ENCODE data around the gene RAD51B.

RAD51B gene

DNA sequence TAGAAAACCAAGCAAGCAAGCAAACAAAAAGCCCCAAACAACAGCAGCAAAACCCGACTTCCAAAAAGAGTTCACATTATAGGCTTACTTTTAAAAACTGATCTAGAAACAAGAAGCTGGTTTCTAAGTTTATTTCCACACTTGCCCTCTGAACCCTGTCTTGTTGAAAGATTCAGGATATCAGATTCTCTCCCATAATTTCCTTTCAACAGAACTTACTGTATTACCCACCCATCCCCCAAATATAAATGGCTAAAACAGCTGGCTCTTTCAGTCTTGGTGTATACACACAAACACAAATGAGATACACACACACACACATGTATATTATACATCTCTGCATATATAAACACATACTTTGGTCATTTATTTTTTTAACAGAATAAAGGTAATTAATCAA, 512.4 kb downstream of the RAD51B start:
- no peak for DNase-seq
- intact Hi-C loops (cut with DNase I) = no loop called here

DNA sequence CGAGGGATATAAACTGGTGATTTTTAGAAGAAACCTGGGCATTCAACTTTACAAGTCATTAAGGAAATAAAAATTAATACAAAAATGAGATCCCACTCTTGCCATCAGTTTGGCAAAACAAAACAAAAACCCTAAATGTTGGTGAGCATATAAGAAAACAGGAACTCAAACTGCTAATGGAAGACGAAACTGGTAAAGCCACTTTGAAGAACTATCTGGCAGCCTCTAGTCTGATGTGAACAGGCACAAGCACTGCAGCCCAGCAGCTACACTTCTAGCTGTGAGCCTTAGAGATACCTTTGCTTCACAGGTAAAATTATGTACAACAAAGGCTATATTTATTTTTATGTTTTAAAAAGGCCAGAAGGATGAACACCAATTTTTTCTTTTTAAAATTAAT, 513.7 kb downstream of the RAD51B start:
- intact Hi-C loops (cut with DNase I) = no loop called here
- no peak for DNase-seq

DNA sequence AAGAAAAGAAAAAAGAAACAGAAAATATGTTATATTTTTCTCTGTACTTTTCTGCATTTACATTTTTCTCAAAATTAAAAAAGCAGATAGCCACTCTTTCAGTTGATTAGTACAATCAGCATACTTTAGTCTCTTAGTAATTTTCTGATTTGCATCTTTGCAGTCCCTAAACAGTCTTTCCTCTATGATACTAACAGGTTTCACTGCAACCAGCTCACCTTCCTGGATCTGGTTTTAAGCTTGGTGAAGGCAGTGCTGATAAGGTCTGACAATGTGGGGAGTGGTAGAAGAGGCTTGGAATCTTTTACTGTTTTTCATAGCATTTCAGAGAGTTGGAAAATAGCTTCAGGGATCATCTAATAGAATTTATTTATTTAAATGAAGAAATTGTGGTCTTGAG, 515.7 kb downstream of the RAD51B start:
- intact Hi-C loops (cut with DNase I) = no loop called here
- DNase-seq = no peak

DNA sequence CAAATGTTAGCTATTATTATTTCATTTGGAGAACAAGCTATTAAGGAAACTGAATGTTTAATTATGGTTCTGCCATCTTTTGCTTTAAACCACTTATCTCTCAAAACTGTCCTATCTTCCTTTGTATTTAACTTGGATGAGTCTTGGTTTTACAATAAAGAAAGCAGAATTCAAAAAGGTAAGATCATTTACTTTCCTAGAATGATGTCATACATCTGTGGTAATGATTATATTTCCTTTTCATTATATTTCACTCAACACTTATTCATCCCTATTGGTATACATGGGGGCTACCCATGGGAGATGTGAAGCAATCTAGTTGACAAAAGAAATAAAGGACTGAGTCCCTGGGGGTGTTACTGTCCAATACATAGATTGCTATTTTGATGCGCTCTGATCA, 516.6 kb downstream of the RAD51B start:
- intact Hi-C loops (cut with DNase I) = no loop called here
- DNase-seq = no peak

DNA sequence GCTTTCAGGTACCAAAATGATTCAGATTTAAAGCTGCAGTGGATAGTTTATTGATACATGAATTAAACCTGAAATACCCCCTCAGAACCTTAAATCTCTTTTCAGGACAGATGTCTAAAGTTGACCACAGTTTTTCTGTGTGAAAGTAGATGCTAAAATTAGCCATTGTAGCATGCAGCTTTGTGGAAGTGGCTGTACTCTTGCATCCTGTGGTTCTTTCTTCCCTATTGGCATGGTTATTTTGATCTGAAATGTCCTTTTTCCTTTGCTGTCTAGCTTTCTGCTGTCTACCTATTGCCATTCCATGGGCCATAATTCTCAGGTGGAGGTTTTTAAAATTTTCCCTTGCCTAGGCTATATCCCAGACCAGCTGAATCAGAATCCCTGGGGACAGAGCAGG, 517.7 kb downstream of the RAD51B start:
- intact Hi-C loops (cut with DNase I) = no loop called here

DNA sequence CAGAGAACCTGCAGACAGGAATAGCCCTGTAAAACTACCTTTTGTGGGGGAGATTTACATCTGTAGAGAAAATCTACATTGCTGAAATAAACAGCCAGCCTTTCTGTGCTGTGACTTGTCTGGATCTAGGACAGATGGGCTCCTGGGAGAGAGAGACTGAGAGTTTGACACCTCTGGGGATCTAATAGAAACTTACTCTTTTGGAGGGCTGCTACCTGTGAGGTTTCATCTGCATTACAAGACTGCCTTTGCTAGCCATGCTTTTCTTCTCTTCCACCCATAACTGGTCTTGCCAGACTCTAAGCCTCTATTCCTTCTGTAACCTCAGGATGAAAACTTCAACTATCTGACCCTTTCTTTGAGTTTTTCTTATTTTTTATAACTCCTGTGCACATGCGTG, 520.7 kb downstream of the RAD51B start:
- intact Hi-C loops (cut with DNase I) = no loop called here
- no peak for DNase-seq

More for the DNA sequence above, 517.7 kb downstream of the RAD51B start:
- no peak for DNase-seq

DNA sequence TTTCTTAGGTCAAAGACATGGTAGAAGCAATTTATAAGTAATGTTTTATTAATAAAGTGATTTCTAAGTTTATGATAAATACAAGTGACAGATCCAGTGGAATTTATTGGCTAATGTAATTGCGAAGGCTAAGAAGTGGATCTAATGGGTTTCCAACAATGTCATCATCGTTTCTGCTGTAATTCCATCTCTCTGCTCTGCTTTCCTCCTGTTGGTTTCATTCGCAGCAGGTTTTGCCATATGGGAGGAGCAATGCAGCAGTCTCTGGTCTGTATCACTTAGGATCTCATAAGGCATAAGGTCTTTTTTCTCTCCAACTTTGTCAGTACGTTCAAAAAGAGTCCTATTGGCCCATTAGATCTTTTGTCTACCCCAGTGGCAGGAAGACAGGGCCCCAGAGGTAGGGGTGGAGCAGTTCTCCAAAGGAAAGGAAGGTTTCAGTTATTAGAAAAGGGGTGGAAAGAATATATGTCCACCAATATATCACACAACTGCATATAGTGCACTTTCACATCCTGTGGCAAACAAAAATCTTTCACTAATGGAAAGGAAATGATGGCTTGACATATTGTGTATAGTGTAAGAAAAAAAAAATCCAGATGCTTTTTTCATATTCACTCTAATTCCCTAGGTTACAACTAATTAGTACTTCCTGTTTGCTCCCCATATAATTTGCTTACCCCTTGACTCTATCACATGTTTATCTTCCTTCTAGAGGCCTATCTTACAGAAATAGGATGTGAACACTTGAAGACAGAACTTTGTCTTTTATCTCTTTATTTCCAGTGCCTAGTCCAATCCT, 522.0 kb downstream of the RAD51B start:
- no peak for DNase-seq
- intact Hi-C loops (cut with DNase I) = no loop called here

DNA sequence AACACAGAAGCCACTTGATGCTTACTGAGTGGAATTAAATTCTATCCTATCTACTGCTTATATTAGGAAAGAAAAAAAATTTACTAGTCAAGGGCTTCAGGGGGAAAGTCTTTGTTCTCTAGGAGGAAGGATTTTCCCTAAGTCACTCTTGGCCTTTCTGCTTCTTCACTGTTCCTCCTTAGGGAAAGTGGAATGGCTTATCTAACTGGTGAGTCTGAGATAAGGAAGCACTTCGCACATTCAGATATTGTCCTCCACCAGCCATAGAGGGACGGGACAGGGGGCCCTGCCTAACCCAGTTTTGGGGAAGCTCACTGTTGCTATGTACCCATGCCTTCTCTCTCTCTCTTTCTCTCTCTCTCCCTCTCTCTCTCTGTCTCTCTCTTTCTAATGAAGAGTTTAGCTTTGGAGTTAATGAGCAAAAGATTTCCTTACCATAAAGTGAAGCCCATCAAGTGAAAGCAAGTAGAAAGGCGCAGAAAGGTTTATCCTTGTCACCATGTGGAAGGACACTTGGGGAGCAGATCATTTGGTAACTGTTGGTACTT, 522.7 kb downstream of the RAD51B start:
- intact Hi-C loops (cut with DNase I) = no loop called here
- no peak for DNase-seq

DNA sequence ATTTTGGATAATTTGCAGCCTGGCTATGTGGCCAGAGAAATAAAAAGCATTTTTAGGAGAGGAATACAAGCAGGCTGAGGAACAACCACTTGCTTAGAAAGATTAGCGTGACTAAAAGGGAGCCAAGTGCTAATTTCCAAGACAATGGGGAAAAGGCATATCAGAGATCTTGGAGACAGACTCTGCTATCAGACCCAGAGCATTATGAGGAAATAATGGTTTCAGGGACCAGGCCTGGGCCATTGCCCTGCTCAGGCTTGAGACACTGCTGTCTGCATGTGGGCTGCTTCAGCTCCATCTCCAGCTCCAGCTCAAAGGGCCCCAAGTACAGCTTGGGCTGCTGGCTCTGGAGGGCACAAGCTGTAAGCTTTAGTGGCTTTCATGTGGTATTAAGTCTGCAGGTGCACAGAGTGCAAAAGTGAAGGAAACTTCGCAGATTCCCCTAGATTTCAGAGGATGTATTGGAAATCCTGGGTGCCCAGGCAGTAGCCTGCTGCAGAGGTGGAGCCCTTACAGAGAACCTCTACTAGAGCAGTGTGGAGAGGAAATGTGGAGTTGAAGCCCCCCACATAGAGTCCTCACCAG, 524.0 kb downstream of the RAD51B start:
- DNase-seq = no peak
- intact Hi-C loops (cut with DNase I) = no loop called here

DNA sequence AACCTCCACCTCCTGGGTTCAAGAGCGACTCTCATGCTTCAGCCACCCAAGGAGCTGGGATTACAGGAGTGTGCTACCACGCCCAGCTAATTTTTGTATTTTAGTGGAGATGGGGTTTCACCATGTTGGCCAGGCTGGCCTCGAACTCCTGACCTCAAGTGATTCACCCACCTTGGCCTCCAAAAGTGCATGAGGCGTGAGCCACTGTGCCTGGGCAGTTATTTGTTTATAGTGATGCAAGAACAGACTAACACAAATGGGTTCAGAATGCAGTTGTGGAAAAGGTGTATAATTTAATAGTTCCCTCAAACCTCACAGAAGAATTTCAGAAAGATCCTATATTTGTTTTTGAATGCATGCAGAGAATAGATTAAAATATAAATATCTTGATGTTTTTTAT, 526.2 kb downstream of the RAD51B start:
- intact Hi-C loops (cut with DNase I) = no loop called here
- no peak for DNase-seq

DNA sequence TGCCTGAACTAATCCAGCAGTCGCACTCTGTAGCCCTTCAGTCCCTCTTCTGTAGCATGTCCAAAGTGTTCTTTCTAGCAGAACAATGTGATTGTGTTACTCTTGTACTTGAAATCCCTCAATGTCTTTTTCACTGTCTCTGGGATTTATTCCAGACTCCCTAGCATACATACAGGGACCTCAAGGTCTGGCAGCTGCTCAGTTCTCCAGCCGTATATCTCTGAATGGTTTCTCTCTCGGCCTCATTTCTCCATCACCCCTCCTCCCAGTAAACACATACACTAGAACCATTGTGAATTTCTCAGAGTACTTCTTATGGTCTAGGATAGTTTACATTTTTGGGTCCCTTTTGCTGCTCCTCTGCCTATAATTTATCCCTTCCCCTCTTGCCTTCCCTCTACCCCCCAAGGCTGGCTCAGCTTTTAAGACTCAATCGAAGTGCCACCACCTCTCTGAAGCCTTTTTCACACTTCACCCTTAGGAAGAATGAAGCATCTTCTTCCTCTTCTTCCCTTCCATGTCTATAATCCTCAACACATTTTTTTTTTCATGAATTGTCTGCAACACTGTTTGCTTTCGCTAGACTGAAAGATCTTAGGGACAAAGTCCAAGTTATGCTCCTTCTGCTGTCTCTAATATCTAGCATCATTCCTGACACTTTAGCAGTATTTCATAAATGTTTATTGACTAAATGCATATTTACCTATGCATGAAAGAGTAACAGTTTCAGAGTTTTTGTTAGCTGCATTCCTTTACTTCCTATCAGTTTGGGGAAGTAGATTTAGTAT, 527.2 kb downstream of the RAD51B start:
- peak in 15 of 42 donors; percentile 23 to 67 (median 35) for DNase-seq
- intact Hi-C loops (cut with DNase I) = no loop called here

DNA sequence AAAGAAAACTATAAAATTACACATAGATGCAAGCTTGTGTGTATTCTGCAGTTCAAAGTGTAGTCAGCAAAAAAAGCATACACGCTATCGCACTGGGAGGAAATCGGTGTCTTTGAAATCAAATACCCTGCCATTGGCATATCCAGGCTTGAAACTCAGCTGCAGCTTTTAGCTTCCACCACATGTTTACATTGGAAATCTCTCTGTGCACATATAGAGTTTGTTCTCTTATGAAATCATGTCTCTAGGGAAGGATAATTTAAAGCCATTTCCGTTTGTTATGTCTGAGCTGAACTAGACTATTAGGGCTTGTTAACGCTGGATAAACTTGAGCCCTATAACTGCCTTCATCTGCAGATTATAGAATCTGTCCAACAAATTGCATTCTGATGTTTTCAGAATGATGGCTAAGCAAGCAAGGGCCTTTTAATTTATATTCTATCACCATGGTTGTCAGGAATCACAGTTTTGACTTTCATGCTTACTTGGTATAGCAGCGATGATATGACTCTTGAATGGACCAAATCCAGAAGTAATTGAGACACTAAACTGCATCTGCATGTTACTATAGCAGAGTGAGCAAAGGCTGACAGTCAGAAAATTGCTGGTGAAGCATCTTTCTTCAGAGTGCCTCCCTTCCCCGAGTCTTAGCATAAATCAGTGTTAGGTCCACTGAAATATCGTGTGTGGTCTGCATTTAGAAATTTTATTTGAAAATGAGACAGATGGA, 530.5 kb downstream of the RAD51B start:
- intact Hi-C loops (cut with DNase I) = no loop called here
- DNase-seq = no peak

DNA sequence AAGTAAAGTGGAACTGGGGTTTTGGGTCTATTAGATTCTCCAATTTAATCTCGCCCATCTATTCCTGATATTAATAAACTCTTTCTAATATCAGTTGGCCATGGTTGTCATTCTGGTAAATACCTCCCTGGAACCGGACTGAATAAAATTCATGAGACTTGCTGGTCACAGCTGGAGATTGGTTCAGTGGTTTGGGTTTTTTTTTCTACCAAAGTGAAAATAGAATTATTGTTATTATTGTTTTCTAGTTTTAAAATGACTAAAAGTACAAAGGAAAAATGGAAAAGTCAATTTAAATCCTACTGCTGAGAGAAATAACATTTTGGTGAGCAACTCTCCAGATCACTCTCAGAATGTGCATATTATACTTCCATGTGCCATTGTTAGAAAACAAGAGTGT, 535.8 kb downstream of the RAD51B start:
- intact Hi-C loops (cut with DNase I) = no loop called here

DNA sequence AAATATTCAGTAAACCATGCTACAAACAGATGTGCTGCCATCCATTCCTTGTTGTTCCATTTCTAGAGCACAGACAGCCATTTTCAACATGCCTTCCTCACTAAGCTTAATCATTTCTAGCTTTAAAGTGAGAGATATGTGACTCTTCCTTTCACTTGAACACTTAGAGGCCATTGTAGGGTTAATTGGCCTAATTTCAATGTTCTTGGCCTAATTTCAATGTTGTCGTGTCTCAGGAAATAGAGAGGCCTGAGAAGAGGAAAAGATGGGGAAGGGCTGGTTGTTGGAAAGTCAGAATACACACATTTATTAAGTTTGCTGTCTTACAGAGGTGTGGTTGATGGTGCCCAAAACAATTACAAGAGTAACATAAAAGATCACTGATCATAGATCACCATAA, 538.2 kb downstream of the RAD51B start:
- intact Hi-C loops (cut with DNase I) = no loop called here
- no peak for DNase-seq

More for the DNA sequence above, 535.8 kb downstream of the RAD51B start:
- no peak for DNase-seq

DNA sequence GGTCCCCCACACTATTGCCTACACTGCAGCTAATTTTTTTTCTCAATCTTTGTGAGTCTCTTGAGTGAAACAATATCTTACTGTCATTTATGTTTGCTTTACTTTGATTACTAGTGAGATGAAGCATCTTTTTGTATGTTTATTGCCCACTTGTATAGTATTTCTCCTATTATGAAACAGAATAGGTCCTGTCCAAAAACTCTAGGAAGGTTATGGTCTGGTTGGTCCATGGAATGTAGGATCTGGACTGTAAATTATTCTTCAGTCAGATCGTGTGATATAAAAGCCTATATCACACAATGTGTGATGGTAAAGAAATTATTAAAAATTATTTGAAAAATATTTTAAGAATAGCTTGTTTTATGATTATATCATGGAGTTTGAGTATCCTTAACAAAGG, 538.9 kb downstream of the RAD51B start:
- intact Hi-C loops (cut with DNase I) = no loop called here
- DNase-seq = no peak

DNA sequence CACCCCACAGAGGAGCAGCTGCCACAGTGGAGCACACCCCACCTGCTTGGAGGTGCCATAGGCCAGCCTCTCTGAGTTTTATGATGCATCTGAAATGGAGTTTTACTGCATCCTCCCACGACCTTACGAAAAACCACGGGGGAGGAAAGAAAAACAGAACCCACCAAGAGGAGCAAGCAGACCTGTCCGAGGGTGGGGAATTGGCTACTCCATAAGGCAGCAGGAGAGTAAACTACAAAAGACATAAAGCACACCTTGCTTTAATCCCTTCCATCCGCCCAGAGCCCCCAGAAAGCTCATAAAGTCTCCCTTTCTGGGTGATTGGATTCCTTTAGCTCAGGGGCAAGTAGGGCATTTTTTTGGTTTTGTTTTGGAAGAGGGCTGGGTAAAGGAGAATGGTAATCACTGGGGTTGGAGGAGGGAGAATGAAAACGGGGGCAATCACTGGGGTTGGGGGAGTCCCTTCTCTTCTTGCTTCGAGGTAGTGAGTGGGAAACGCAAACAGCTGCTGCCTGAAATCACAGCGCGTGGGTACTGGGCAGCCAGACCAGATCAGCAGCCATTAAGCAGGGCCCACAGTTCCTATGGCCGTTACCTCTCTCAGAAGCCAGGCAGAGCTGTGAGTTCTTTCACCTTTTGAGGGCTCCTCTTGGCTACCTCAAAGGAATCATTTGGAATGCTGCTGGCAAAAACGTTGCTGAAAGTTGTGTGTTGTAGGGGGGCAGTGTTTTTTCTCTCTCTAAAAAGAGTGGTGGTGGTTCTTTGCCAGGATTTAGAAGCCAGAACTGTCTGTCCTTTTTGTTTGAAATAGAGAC, 539.6 kb downstream of the RAD51B start:
- intact Hi-C loops (cut with DNase I) = no loop called here
- DNase-seq = peak in 3 of 42 donors; percentile 21 to 43 (median 37)

DNA sequence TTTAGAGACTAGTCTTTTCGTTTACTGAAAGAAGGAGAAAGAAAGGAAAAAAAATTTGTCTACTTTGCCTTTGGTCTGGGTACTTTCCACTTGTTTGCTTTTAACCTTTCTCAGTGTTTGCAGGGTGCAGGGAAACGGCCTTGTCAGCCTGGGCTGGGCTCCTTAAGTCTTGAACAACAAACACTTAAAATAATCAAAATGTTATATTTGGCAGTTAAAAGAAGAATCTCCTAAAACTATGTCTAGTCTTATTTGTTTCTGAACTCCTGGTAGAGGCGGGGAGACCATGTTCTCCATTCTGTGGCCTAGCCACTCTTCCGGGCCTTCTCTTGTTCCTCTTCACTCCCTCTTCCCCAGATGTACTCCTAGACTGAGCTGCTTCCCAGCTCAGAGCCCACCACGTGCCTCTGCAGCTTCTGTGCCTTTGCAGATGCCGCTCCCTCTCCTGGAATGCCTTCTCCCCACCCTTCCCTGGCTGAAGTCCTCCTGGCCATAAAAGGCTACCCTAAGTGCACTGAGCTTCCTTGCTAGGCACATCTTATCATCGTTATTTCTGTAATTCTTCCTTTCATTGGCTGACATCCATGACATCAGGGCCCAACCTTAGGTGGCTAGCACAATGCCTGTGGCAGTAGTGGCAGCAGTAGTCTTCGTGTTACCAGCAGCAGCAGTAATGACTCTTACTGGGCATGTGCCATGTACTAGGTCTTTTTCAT, 540.4 kb downstream of the RAD51B start:
- intact Hi-C loops (cut with DNase I) = no loop called here
- DNase-seq = peak in 22 of 42 donors; percentile 7 to 58 (median 32)

DNA sequence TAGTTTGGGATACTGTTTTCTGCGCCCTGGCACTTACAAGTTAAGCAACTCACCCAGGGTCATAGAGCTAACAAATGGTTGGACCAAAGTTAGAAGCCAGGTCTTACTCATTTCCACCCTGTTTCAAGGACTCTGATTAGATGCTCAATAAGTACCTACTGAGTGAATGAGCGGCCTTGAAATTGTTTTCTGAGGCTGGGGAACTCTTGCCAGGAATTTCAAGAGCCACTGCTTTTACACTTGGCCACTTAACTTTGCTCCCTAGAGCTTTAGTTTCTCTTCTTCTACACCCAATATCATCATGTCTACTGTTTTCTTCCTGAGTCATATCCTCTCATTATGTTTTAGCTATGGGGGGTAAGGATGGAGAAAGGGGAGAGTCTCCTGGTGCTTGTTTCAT, 541.7 kb downstream of the RAD51B start:
- no peak for DNase-seq
- intact Hi-C loops (cut with DNase I) = no loop called here
